Measurements from ENCODE around the gene NDUFAB1. TPM values are rescaled to one million over a fixed set of nuclear protein-coding genes. Genes with fewer than 3 reads are reported as not detected.

Gene NDUFAB1
- 158 TPM for polyA plus RNA-seq (2013, experiment 1 of 2)
- polyA plus RNA-seq (2013, experiment 2 of 2): 175 TPM

DNA sequence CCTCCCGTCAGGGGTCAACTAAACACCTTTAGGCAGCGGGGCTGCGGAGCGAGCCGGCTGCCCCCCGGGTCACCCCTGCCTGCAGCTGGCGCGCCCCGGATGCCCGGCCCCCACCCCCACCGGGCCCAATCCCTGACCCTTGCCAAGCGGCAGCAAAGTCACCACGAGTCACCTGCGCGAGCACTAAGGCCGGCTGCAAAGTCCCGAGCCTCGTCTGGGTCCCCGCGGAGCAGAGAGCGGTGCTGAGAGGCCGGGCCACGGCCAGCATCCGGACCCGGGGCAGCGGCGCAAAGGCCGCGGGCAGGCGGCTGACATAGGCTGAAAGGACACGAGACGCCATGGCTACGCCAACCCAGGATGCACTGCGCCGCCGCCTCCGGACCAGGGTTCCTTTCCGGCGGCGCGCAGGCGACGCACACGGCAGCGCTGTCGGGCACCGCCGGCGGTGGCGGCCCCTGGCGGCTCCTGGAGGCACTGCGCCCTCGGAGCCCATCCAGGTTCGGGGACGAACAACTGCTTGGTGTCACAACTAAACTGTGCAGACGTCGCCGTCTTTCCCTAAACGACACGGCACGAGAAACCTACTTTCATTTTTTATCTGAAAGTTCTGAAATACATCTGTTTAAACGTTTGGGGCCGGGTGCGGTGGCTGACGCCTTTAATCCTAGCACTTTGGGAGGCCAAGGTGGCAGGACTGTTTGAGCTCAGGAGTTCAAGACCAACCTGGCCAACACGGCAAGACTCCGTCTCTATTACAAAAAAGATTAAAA is at the start of gene NDUFAB1:
NDUFAB1 (minus strand) TSS at position 366 of the 770 bp plus-strand sequence; CDS start at position 340, 26 bp downstream.
- peak within 1 kb of the TSS; percentile 85 for H2BK120ac ChIP-seq (ENCODE audit: low read depth, low read length)
- H3K14ac ChIP-seq (ENCODE audit: low read length in 2 of 2): peak within 1 kb of the TSS in 1 of 2 experiments; percentile 47
- H2AFZ ChIP-seq (ENCODE audit: low read depth, low read length): peak within 1 kb of the TSS; percentile 20
- no peaks in the 10 kb centered on the region for H3K27me3 ChIP-seq (ENCODE audit: control insufficient read depth in 1 of 2, insufficient read depth in 1 of 2, low read length in 2 of 2)
- H4K91ac ChIP-seq (ENCODE audit: low read length): peak within 1 kb of the TSS; percentile 75
- peak within 1 kb of the TSS; percentile 80 for H2BK15ac ChIP-seq (ENCODE audit: low read depth, poor library complexity, severe bottlenecking)
- peak within 1 kb of the TSS; percentile 93 to 100 for H3K4me3 ChIP-seq (ENCODE audit: insufficient read depth in 1 of 2, low read depth in 1 of 2, low read length in 2 of 2)
- H3K4me1 ChIP-seq (ENCODE audit: control insufficient read depth, insufficient read depth, low read depth, low read length): peaks cover 7% of the 10 kb centered on the region
- peak within 1 kb of the TSS; percentile 94 for H3K4me2 ChIP-seq (ENCODE audit: low read length, poor library complexity, severe bottlenecking)
- H3K79me1 ChIP-seq (replicated peaks; ENCODE audit: low read length, poor library complexity, severe bottlenecking): peaks cover 3% of the 10 kb centered on the region
- peak within 1 kb of the TSS; percentile 81 to 87 for H3K4ac ChIP-seq (ENCODE audit: low read depth in 1 of 2, low read length in 2 of 2)
- H3K23ac ChIP-seq (ENCODE audit: low read length in 2 of 2): no peak within 1 kb of the TSS
- H3K9ac ChIP-seq (ENCODE audit: low read length): peak within 1 kb of the TSS; percentile 98
- H3K36me3 ChIP-seq (ENCODE audit: control insufficient read depth in 1 of 2, insufficient read depth in 2 of 2, low read depth in 1 of 2, low read length in 2 of 2): peaks cover 16 to 28% of the 10 kb centered on the region in 2 experiments
- peak; percentile 91 for DNase-seq
- no peak within 1 kb of the TSS for H3K27ac ChIP-seq (ENCODE audit: low read length, poor library complexity, severe bottlenecking)
- H4K8ac ChIP-seq (ENCODE audit: low read length): peak within 1 kb of the TSS; percentile 99
- H2BK12ac ChIP-seq (ENCODE audit: low read length in 2 of 2): no peak within 1 kb of the TSS
- 1% methylated on average over 65 of the region's 67 CpGs for WGBS
- H2BK5ac ChIP-seq (ENCODE audit: low read depth, low read length, poor library complexity, severe bottlenecking): peak within 1 kb of the TSS; percentile 67
- H3K18ac ChIP-seq (ENCODE audit: low read depth in 1 of 2, low read length in 2 of 2): peak within 1 kb of the TSS; percentile 58 to 99
- peak within 1 kb of the TSS; percentile 3 for H2AK5ac ChIP-seq (ENCODE audit: low read length, severe bottlenecking)
- no peaks in the 10 kb centered on the region for H3K9me3 ChIP-seq (ENCODE audit: control insufficient read depth, low read length)

DNA sequence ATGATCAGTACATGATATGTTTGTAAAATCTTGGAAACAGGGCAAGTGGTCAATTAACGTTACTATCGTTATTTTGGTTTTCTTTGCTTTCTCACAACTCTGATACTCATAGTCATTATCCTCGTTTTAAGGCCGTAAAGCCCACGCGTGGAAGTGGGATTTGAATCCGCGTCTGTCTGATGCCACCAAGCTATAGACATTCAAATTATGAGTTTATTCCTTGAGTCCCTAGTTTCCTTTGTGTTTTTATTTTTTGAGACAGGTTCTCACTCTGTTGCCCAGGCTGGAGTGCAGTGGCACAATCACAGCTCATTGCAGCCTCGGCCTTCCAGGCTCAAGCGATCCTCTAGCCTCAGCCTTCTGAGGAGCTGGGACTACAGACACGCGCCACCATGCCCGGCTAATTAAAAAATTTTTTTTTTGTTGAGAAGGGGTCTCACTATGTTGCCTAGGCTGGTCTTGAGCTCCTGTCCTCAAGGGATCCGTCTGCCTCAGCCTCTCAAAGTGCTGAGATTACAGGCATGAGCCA is 46.2 kb upstream of the NDUFAB1 start:
- Histone ChIP-seq H3K27me3 (ENCODE audit: control insufficient read depth in 1 of 2, insufficient read depth in 1 of 2, low read length in 2 of 2) (no peaks in the 10 kb centered on the region), H2BK12ac (ENCODE audit: low read length in 2 of 2) (no peak overlapping the region), H3K4ac (ENCODE audit: low read depth in 1 of 2, low read length in 2 of 2) (no peak overlapping the region), H2AK5ac (ENCODE audit: low read length, severe bottlenecking) (no peak overlapping the region), H3K4me2 (ENCODE audit: low read length, poor library complexity, severe bottlenecking) (peak overlapping the region; percentile 79), H3K14ac (ENCODE audit: low read length in 2 of 2) (no peak overlapping the region), H2BK120ac (ENCODE audit: low read depth, low read length) (no peak overlapping the region), H3K79me1 (replicated peaks; ENCODE audit: low read length, poor library complexity, severe bottlenecking) (peaks cover 17% of the 10 kb centered on the region), H4K91ac (ENCODE audit: low read length) (no peak overlapping the region), H3K4me1 (ENCODE audit: control insufficient read depth, insufficient read depth, low read depth, low read length) (peaks cover 14% of the 10 kb centered on the region), H3K9me3 (ENCODE audit: control insufficient read depth, low read length) (no peaks in the 10 kb centered on the region), H4K8ac (ENCODE audit: low read length) (peak overlapping the region; percentile 49), H3K36me3 (ENCODE audit: control insufficient read depth in 1 of 2, insufficient read depth in 2 of 2, low read depth in 1 of 2, low read length in 2 of 2) (peaks cover 19 to 46% of the 10 kb centered on the region in 2 experiments), H2AFZ (ENCODE audit: low read depth, low read length) (no peak overlapping the region), H2BK5ac (ENCODE audit: low read depth, low read length, poor library complexity, severe bottlenecking) (no peak overlapping the region), H3K4me3 (ENCODE audit: insufficient read depth in 1 of 2, low read depth in 1 of 2, low read length in 2 of 2) (peak overlapping the region; percentile 96 to 99), H3K23ac (ENCODE audit: low read length in 2 of 2) (no peak overlapping the region), H2BK15ac (ENCODE audit: low read depth, poor library complexity, severe bottlenecking) (no peak overlapping the region), H3K27ac (ENCODE audit: low read length, poor library complexity, severe bottlenecking) (no peak overlapping the region), H3K9ac (ENCODE audit: low read length) (peak overlapping the region; percentile 97), H3K18ac (ENCODE audit: low read depth in 1 of 2, low read length in 2 of 2) (no peak overlapping the region)
- WGBS: 77% methylated on average over 14 of the region's 14 CpGs
- DNase-seq: peak; percentile 12

DNA sequence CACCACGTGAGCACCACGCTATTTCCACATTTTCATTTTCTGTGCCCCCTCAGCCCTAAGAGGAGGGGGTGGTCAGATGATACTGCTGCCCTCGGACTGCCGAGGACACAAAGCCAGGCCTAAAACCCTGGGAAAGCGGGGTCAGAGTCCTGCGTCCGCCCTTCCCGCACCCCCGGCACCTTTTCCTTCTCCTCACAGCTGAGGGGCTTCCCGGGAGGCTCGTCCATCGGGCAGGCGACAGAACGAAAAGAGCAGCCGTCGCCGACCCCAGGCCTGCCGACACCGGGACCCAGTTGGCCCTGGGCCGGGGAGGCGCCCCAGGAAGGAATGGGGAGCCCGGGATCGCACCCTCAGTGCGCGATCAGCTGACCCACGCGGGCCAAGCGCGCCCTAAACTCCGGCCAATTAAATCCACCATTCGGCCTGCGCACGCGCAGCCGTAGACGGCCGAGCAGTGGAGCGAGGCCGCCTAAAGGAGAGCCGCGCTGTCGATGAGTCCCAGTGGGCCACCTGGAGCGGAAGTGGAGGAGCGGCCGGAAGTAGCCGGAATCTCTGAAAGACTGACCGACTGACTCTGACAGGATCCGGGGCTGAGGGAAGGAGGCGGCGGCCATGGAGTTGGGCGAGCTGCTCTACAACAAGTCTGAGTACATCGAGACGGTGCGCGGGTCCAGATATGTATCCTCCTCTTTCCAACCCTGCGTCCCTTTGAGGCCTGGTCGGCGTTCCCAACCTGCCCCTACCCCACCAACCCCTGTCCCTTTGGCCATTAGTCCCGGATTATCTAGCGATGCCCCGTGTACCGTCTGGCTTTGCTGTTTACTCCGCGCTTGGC is 45.0 kb upstream of the NDUFAB1 start, which contains the start of the genes DCTN5 and PALB2:
DCTN5 (plus strand) TSS at position 536 of the 835 bp plus-strand sequence; CDS start at position 613, 77 bp downstream.
PALB2 (minus strand) TSS at position 380 of the 835 bp plus-strand sequence; CDS start at position 227, 153 bp downstream.
- Histone ChIP-seq H3K9ac (ENCODE audit: low read length) (peak within 1 kb of the TSS; percentile 97), H3K79me1 (replicated peaks; ENCODE audit: low read length, poor library complexity, severe bottlenecking) (peaks cover 17% of the 10 kb centered on the region), H4K8ac (ENCODE audit: low read length) (peak within 1 kb of the TSS; percentile 92), H2AK5ac (ENCODE audit: low read length, severe bottlenecking) (peak within 1 kb of the TSS; percentile 68), H3K14ac (ENCODE audit: low read length in 2 of 2) (peak within 1 kb of the TSS; percentile 76 to 98), H3K9me3 (ENCODE audit: control insufficient read depth, low read length) (no peaks in the 10 kb centered on the region), H3K27ac (ENCODE audit: low read length, poor library complexity, severe bottlenecking) (peak within 1 kb of the TSS; percentile 57), H2BK15ac (ENCODE audit: low read depth, poor library complexity, severe bottlenecking) (no peak within 1 kb of the TSS), H3K4me1 (ENCODE audit: control insufficient read depth, insufficient read depth, low read depth, low read length) (peaks cover 14% of the 10 kb centered on the region), H3K18ac (ENCODE audit: low read depth in 1 of 2, low read length in 2 of 2) (peak within 1 kb of the TSS; percentile 93 to 98), H2BK5ac (ENCODE audit: low read depth, low read length, poor library complexity, severe bottlenecking) (peak within 1 kb of the TSS; percentile 84), H2BK120ac (ENCODE audit: low read depth, low read length) (no peak within 1 kb of the TSS), H3K27me3 (ENCODE audit: control insufficient read depth in 1 of 2, insufficient read depth in 1 of 2, low read length in 2 of 2) (no peaks in the 10 kb centered on the region), H2AFZ (ENCODE audit: low read depth, low read length) (peak within 1 kb of the TSS; percentile 43), H3K4me3 (ENCODE audit: insufficient read depth in 1 of 2, low read depth in 1 of 2, low read length in 2 of 2) (peak within 1 kb of the TSS; percentile 96 to 99), H3K4me2 (ENCODE audit: low read length, poor library complexity, severe bottlenecking) (peak within 1 kb of the TSS; percentile 80), H3K4ac (ENCODE audit: low read depth in 1 of 2, low read length in 2 of 2) (peak within 1 kb of the TSS; percentile 79 to 97), H2BK12ac (ENCODE audit: low read length in 2 of 2) (peak within 1 kb of the TSS in 1 of 2 experiments; percentile 10), H4K91ac (ENCODE audit: low read length) (peak within 1 kb of the TSS; percentile 85), H3K23ac (ENCODE audit: low read length in 2 of 2) (peak within 1 kb of the TSS in 1 of 2 experiments; percentile 10), H3K36me3 (ENCODE audit: control insufficient read depth in 1 of 2, insufficient read depth in 2 of 2, low read depth in 1 of 2, low read length in 2 of 2) (peaks cover 20 to 48% of the 10 kb centered on the region in 2 experiments)
- peak; percentile 96 for DNase-seq
- under 1% methylated on average over 58 of the region's 64 CpGs for WGBS

Measured in mesenchymal stem cell (in vitro differentiated cells and primary cell).